Liver (tissue), 3 donors: ENCODE measurements around the gene PITRM1.

Experiments
- EGR1 ChIP-seq, 2 donors: IDR thresholded peaks; 2 replicates each; pipeline ENCODE4 v1.6.1; 2016 to 2018; ENCODE audit warnings: antibody characterized with exemption in 2 of 2, low read depth in 2 of 2
- FOXA1 ChIP-seq: IDR thresholded peaks from 2 replicates; pipeline ENCODE4 v1.6.1; 2016; ENCODE audit warnings: antibody characterized with exemption
- HNF4A ChIP-seq, 2 donors: conservative IDR thresholded peaks; 2 replicates each; pipeline ENCODE4 v1.6.1; 2016; ENCODE audit warnings: antibody characterized with exemption in 2 of 2, mild to moderate bottlenecking in 2 of 2
- JUND ChIP-seq, 2 donors: IDR thresholded peaks; 2 replicates each; pipeline ENCODE4 v1.6.1; 2016; ENCODE audit warnings: antibody characterized with exemption in 2 of 2
- RAD21 ChIP-seq, 2 donors: IDR thresholded peaks; 2 replicates each; pipeline ENCODE4 v1.6.1; 2016; ENCODE audit warnings: antibody characterized with exemption in 2 of 2, mild to moderate bottlenecking in 2 of 2
- RXRA ChIP-seq, 2 donors: IDR thresholded peaks; 2 replicates each; pipeline ENCODE4 v1.6.1; 2017 to 2018; ENCODE audit warnings: antibody characterized with exemption in 2 of 2, mild to moderate bottlenecking in 1 of 2
- TAF1 ChIP-seq: conservative IDR thresholded peaks from 2 replicates; pipeline ENCODE4 v1.6.1; 2016; ENCODE audit warnings: antibody characterized with exemption, mild to moderate bottlenecking
- YY1 ChIP-seq: IDR thresholded peaks from 2 replicates; pipeline ENCODE4 v1.6.1; 2016; ENCODE audit warnings: antibody characterized with exemption, mild to moderate bottlenecking
- TF ChIP-seq, protein P1 (sequence below): fragments of 150-350 bp; IDR thresholded peaks from 2 replicates; pipeline ENCODE4 v1.5.1; 2017; ENCODE audit warnings: improper control_type of control experiment, low read depth, low read length; ENCODE audit not compliant: missing input control
- TF ChIP-seq, protein P2 (sequence below): IDR thresholded peaks from 2 replicates; pipeline ENCODE4 v1.6.1; 2016; ENCODE audit warnings: antibody characterized with exemption
- TF ChIP-seq, protein P3 (sequence below): IDR thresholded peaks from 2 replicates; pipeline ENCODE4 v1.6.1; 2016; ENCODE audit warnings: antibody characterized with exemption, mild to moderate bottlenecking
- TF ChIP-seq, protein P4 (sequence below): IDR thresholded peaks from 2 replicates; pipeline ENCODE4 v1.6.1; 2016; ENCODE audit warnings: antibody characterized with exemption
- donor health status: healthy.
- donor health status: healthy.

DNA sequence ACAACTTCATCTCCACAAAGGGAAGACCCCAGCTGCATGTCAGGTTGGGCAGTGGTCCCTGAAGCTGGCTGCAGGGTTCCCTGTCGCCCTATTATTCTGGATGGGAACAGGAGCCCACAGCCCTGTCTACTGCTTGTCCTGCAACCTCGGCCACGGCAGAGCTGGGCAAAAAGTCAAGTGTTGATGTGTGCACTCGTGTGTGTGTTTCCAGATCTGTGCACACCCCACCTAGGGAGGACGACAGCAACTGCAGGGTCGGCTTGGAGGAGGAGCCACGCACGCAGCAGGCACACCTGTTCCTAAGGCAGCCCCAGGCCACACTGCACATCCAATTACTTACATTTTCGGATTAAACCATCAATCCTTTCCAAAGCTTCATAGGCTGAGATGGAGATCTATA lies 23.6 kb downstream of the PITRM1 start:
- TF ChIP-seq, protein P1, sequence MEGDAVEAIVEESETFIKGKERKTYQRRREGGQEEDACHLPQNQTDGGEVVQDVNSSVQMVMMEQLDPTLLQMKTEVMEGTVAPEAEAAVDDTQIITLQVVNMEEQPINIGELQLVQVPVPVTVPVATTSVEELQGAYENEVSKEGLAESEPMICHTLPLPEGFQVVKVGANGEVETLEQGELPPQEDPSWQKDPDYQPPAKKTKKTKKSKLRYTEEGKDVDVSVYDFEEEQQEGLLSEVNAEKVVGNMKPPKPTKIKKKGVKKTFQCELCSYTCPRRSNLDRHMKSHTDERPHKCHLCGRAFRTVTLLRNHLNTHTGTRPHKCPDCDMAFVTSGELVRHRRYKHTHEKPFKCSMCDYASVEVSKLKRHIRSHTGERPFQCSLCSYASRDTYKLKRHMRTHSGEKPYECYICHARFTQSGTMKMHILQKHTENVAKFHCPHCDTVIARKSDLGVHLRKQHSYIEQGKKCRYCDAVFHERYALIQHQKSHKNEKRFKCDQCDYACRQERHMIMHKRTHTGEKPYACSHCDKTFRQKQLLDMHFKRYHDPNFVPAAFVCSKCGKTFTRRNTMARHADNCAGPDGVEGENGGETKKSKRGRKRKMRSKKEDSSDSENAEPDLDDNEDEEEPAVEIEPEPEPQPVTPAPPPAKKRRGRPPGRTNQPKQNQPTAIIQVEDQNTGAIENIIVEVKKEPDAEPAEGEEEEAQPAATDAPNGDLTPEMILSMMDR, result no peak
- TF ChIP-seq, protein P2, sequence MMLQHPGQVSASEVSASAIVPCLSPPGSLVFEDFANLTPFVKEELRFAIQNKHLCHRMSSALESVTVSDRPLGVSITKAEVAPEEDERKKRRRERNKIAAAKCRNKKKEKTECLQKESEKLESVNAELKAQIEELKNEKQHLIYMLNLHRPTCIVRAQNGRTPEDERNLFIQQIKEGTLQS, result no peak
- TF ChIP-seq, protein P3, sequence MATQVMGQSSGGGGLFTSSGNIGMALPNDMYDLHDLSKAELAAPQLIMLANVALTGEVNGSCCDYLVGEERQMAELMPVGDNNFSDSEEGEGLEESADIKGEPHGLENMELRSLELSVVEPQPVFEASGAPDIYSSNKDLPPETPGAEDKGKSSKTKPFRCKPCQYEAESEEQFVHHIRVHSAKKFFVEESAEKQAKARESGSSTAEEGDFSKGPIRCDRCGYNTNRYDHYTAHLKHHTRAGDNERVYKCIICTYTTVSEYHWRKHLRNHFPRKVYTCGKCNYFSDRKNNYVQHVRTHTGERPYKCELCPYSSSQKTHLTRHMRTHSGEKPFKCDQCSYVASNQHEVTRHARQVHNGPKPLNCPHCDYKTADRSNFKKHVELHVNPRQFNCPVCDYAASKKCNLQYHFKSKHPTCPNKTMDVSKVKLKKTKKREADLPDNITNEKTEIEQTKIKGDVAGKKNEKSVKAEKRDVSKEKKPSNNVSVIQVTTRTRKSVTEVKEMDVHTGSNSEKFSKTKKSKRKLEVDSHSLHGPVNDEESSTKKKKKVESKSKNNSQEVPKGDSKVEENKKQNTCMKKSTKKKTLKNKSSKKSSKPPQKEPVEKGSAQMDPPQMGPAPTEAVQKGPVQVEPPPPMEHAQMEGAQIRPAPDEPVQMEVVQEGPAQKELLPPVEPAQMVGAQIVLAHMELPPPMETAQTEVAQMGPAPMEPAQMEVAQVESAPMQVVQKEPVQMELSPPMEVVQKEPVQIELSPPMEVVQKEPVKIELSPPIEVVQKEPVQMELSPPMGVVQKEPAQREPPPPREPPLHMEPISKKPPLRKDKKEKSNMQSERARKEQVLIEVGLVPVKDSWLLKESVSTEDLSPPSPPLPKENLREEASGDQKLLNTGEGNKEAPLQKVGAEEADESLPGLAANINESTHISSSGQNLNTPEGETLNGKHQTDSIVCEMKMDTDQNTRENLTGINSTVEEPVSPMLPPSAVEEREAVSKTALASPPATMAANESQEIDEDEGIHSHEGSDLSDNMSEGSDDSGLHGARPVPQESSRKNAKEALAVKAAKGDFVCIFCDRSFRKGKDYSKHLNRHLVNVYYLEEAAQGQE, result no peak
- no peak for TF ChIP-seq FOXA1
- TF ChIP-seq TAF1, result no peak
- no peak for TF ChIP-seq HNF4A (conservative IDR thresholded peaks at IDR 0.05)
- TF ChIP-seq JUND (IDR thresholded peaks at IDR 0.05), result no peak
- TF ChIP-seq RAD21 (IDR thresholded peaks at IDR 0.05), result no peak
- TF ChIP-seq EGR1 (IDR thresholded peaks at IDR 0.05; ENCODE audit: low read depth in 2 of 2), result no peak
- TF ChIP-seq RXRA (IDR thresholded peaks at IDR 0.05), result no peak
- TF ChIP-seq, protein P4, sequence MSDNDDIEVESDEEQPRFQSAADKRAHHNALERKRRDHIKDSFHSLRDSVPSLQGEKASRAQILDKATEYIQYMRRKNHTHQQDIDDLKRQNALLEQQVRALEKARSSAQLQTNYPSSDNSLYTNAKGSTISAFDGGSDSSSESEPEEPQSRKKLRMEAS, result no peak
- no peak for TF ChIP-seq YY1
